ENCODE data around the gene ATG2A.

DNA sequence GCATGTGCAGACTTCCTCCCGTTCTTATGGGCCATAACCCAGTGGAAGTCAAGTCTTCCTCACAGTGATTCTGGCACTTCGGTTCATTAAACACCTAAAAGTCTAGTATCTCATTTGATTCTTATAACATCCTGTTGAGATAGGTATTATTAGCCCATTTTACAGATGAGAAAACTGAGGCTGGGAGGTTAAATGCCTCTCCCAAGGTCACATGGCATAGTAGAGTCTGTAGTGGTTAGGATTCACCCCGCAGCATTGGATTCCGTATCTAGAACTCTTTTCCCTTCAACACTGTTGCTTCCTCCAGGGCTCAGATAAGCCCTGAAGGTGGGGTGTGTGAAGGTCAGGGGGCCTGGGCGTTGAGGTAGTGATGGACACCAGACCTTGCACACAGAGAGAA is 15.3 kb upstream of the ATG2A start:
- TF ChIP-seq, protein P1, sequence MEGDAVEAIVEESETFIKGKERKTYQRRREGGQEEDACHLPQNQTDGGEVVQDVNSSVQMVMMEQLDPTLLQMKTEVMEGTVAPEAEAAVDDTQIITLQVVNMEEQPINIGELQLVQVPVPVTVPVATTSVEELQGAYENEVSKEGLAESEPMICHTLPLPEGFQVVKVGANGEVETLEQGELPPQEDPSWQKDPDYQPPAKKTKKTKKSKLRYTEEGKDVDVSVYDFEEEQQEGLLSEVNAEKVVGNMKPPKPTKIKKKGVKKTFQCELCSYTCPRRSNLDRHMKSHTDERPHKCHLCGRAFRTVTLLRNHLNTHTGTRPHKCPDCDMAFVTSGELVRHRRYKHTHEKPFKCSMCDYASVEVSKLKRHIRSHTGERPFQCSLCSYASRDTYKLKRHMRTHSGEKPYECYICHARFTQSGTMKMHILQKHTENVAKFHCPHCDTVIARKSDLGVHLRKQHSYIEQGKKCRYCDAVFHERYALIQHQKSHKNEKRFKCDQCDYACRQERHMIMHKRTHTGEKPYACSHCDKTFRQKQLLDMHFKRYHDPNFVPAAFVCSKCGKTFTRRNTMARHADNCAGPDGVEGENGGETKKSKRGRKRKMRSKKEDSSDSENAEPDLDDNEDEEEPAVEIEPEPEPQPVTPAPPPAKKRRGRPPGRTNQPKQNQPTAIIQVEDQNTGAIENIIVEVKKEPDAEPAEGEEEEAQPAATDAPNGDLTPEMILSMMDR (IDR thresholded peaks at IDR 0.05), result no peak
- no peak for TF ChIP-seq POLR2A (IDR thresholded peaks at IDR 0.05)
